H1 (cell line): ENCODE measurements around the gene ZC3H12C. TPM values are rescaled to one million over a fixed set of nuclear protein-coding genes. Genes with fewer than 3 reads are reported as not detected.

ENCODE experiments used
- CTCF ChIA-PET: fragments of 300-600 bp; sonication (Branson Sonifier 250); formaldehyde crosslinking; loops from one replicate; lab custom pipeline; 2021; ENCODE audit not compliant: partially characterized antibody; lab: Charles Lee
- POLR2A ChIA-PET: fragments of 300-600 bp; sonication (Branson Sonifier 250); formaldehyde crosslinking; loops from one replicate; lab custom pipeline; 2021; ENCODE audit warnings: inconsistent platforms; ENCODE audit not compliant: partially characterized antibody; lab: Charles Lee
- DNase-seq, 2 experiments: peaks; one replicate each; pipeline versions ENCODE4 v3.0.0 to v3.0.0-alpha.2; 2010 to 2022; ENCODE audit warnings: low spot score in 2 of 2, low read depth in 1 of 2, mixed read lengths in 1 of 2
- FAIRE-seq: peaks from 2 replicates; lab custom pipeline; 2011; peaks lifted over from hg19 to GRCh38; lab: Jason Lieb, UNC
- H2AFZ ChIP-seq: 2 replicates; pipeline ENCODE4 v1.8.1; 2012; ENCODE audit warnings: low read length, inconsistent platforms
- H2AK5ac ChIP-seq: 2 replicates; pipeline ENCODE4 v1.6.1; 2013; ENCODE audit warnings: low read depth, low read length
- H2BK120ac ChIP-seq: replicated peaks from 2 replicates; pipeline ENCODE3; 2013; ENCODE audit warnings: low read depth, low read length, inconsistent platforms
- H2BK12ac ChIP-seq: 2 replicates; pipeline ENCODE4 v1.6.1; 2013; ENCODE audit warnings: low read depth, low read length
- H2BK15ac ChIP-seq: 2 replicates; pipeline ENCODE4 v1.6.1; 2013; ENCODE audit warnings: low read length
- H2BK20ac ChIP-seq: 2 replicates; pipeline ENCODE4 v1.6.1; 2013; ENCODE audit warnings: low read length
- H2BK5ac ChIP-seq: 2 replicates; pipeline ENCODE4 v1.6.1; 2013; ENCODE audit warnings: low read depth, low read length
- H3K14ac ChIP-seq: 2 replicates; pipeline ENCODE4 v1.6.1; 2013; ENCODE audit warnings: inconsistent platforms; ENCODE audit not compliant: insufficient read length
- H3K18ac ChIP-seq: 2 replicates; pipeline ENCODE4 v1.6.1; 2013; ENCODE audit warnings: low read length; ENCODE audit errors: extremely low read depth
- H3K23ac ChIP-seq: 2 replicates; pipeline ENCODE4 v1.6.1; 2013; ENCODE audit warnings: inconsistent platforms; ENCODE audit not compliant: insufficient read length
- H3K23me2 ChIP-seq: 2 replicates; pipeline ENCODE4 v1.6.1; 2013; ENCODE audit warnings: low read depth, low read length
- H3K27ac ChIP-seq: 2 replicates; pipeline ENCODE4 v1.6.1; 2011; ENCODE audit warnings: low read depth, low read length, inconsistent platforms
- H3K27me3 ChIP-seq, 4 experiments: replicated peaks in 1 of 4; 1 replicate in 1 of 4; 2 replicates in 3 of 4; pipeline versions ENCODE4 v1.6.1 to v1.8.1; 2011 to 2013; ENCODE audit warnings: low read length in 3 of 4, mild to moderate bottlenecking in 3 of 4, inconsistent platforms in 2 of 4, mixed read lengths in 2 of 4, moderate library complexity in 1 of 4; ENCODE audit not compliant: control insufficient read depth in 3 of 4, insufficient read depth in 3 of 4; ENCODE audit errors: extremely low read depth in 1 of 4
- H3K36me3 ChIP-seq, 4 experiments: 2 replicates each; pipeline versions ENCODE4 v1.6.1 to v1.8.1; 2011 to 2013; ENCODE audit warnings: mild to moderate bottlenecking in 4 of 4, low read length in 3 of 4, moderate library complexity in 2 of 4, control low read depth in 1 of 4, inconsistent platforms in 1 of 4; ENCODE audit not compliant: insufficient read depth in 4 of 4, control insufficient read depth in 2 of 4
- H3K4ac ChIP-seq: replicated peaks from 2 replicates; pipeline ENCODE3; 2013; ENCODE audit warnings: low read length, low read depth, mixed read lengths, inconsistent platforms; ENCODE audit not compliant: insufficient read length
- H3K4me1 ChIP-seq, 4 experiments: replicated peaks in 1 of 4; 1 replicate in 1 of 4; 2 replicates in 3 of 4; pipeline versions ENCODE4 v1.6.1 to v1.8.1; 2011 to 2013; ENCODE audit warnings: low read length in 3 of 4, inconsistent platforms in 2 of 4, mixed read lengths in 1 of 4; ENCODE audit not compliant: insufficient read depth in 4 of 4, control insufficient read depth in 3 of 4
- H3K4me2 ChIP-seq, 2 experiments: 2 replicates each; pipeline versions ENCODE4 v1.6.1 to v1.8.1; 2011 to 2013; ENCODE audit warnings: low read depth in 2 of 2, low read length in 2 of 2, control low read depth in 1 of 2, inconsistent platforms in 1 of 2, mild to moderate bottlenecking in 1 of 2; ENCODE audit not compliant: insufficient read depth in 1 of 2
- H3K4me3 ChIP-seq, 4 experiments: fragments of 200-600, 300-600 bp in 1 of 4; sonication (generic), shearing (Covaris generic), sonication (Bioruptor Twin) in 1 of 4; 2 replicates each; pipeline versions ENCODE4 v1.5.1 to v1.8.1; 2011 to 2016; ENCODE audit warnings: low read length in 4 of 4, low read depth in 3 of 4, control low read depth in 2 of 4, inconsistent platforms in 2 of 4, mild to moderate bottlenecking in 2 of 4, mixed read lengths in 1 of 4, moderate library complexity in 1 of 4; ENCODE audit not compliant: insufficient read depth in 2 of 4; ENCODE audit errors: extremely low read depth in 1 of 4
- H3K56ac ChIP-seq: replicated peaks from 2 replicates; pipeline ENCODE3; 2013; ENCODE audit warnings: low read depth, mild to moderate bottlenecking, mixed read lengths, low read length, inconsistent platforms; ENCODE audit not compliant: insufficient read length
- H3K79me1 ChIP-seq: 2 replicates; pipeline ENCODE4 v1.6.1; 2013; ENCODE audit warnings: low read depth, low read length, control low read depth
- H3K79me2 ChIP-seq, 2 experiments: 2 replicates each; pipeline versions ENCODE4 v1.6.1 to v1.8.1; 2012 to 2013; ENCODE audit warnings: low read length in 2 of 2, mild to moderate bottlenecking in 2 of 2, inconsistent platforms in 1 of 2; ENCODE audit not compliant: insufficient read depth in 2 of 2, control insufficient read depth in 1 of 2
- H3K9ac ChIP-seq, 4 experiments: replicated peaks in 1 of 4; 1 replicate in 1 of 4; 2 replicates in 3 of 4; pipeline versions ENCODE4 v1.6.1 to v1.8.1; 2011 to 2013; ENCODE audit warnings: low read depth in 3 of 4, low read length in 3 of 4, control low read depth in 2 of 4, mild to moderate bottlenecking in 2 of 4, moderate library complexity in 2 of 4, inconsistent platforms in 1 of 4; ENCODE audit errors: extremely low read depth in 1 of 4
- H3K9me3 ChIP-seq, 2 experiments: 2 replicates each; pipeline versions ENCODE4 v1.6.1 to v1.8.1; 2012 to 2013; ENCODE audit warnings: mild to moderate bottlenecking in 2 of 2, moderate library complexity in 2 of 2, control low read depth in 1 of 2, inconsistent platforms in 1 of 2, low read depth in 1 of 2, low read length in 1 of 2, mixed read lengths in 1 of 2; ENCODE audit not compliant: insufficient read depth in 2 of 2
- H4K20me1 ChIP-seq, 2 experiments: replicated peaks in 1 of 2; 2 replicates each; pipeline versions ENCODE3 to v1.8.1; 2011 to 2013; ENCODE audit warnings: inconsistent platforms in 2 of 2, low read length in 2 of 2, mild to moderate bottlenecking in 1 of 2; ENCODE audit not compliant: insufficient read depth in 2 of 2, control insufficient read depth in 1 of 2
- H4K5ac ChIP-seq: 2 replicates; pipeline ENCODE4 v1.6.1; 2013; ENCODE audit warnings: low read length, low read depth, mixed read lengths, inconsistent platforms; ENCODE audit not compliant: insufficient read length
- H4K8ac ChIP-seq: 2 replicates; pipeline ENCODE4 v1.8.0; 2013; ENCODE audit warnings: mild to moderate bottlenecking, moderate library complexity, low read length, inconsistent platforms; ENCODE audit not compliant: insufficient read depth; ENCODE audit errors: extremely low read depth
- H4K91ac ChIP-seq: replicated peaks from 2 replicates; pipeline ENCODE3; 2013; ENCODE audit warnings: low read length, mixed read lengths, inconsistent platforms; ENCODE audit not compliant: insufficient read length
- BCL11A ChIP-seq, 2 experiments: IDR thresholded peaks; one replicate each; pipeline ENCODE4 v1.6.1; 2011; ENCODE audit warnings: low read depth in 2 of 2, low read length in 2 of 2, mild to moderate bottlenecking in 2 of 2
- HDAC2 ChIP-seq, 2 experiments: fragments of 300-600 bp in 1 of 2; sonication (generic) in 1 of 2; IDR thresholded peaks; 2 replicates each; pipeline ENCODE4 v1.6.1; 2011 to 2012; ENCODE audit warnings: low read depth in 2 of 2, low read length in 2 of 2, mild to moderate bottlenecking in 2 of 2, moderate library complexity in 2 of 2, borderline replicate concordance in 1 of 2, inconsistent platforms in 1 of 2
- MAFK ChIP-seq: IDR thresholded peaks from 2 replicates; pipeline ENCODE4 v1.6.1; 2012; ENCODE audit warnings: low read depth, mild to moderate bottlenecking, improper control_type of control experiment, low read length
- WGBS, 2 experiments: shearing (Covaris generic) in 1 of 2; methylation state at CpG; one replicate each; pipeline versions ENCODE4 v1.1.6 to v1.1.7; 2013 to 2015; ENCODE audit warnings: low lambda C conversion rate in 2 of 2, mixed read lengths in 2 of 2, inconsistent platforms in 1 of 2, low coverage in 1 of 2, missing lambda C conversion rate in 1 of 2; ENCODE audit not compliant: insufficient replicate concordance in 2 of 2, insufficient coverage in 1 of 2, insufficient read length in 1 of 2; ENCODE audit errors: extremely low coverage in 1 of 2, missing lambda C conversion rate in 1 of 2; 5-methylcytosine and 5-hydroxymethylcytosine counted together
- polyA plus RNA-seq, 7 experiments: library from polyadenylated mRNA; depleted of rRNA in 3 of 7; stranded (reverse) in 5 of 7; unstranded in 2 of 7; fragments of >200 nt in 5 of 7; fragments of 200-250 nt in 2 of 7; gene quantifications; 1 replicate in 5 of 7; 2 replicates in 1 of 7; 4 replicates in 1 of 7; pipeline versions ENCODE4 v1.2.1 to v1.2.3, GENCODE V29; 2011 to 2013; ENCODE audit warnings: missing spikeins in 2 of 7, mixed read lengths in 2 of 7
- total RNA-seq: library from RNA; stranded (reverse); fragmentation: NEBNext Ultra II Directional; extraction: Animal tissue kit (Norgen Biotek cat#: 25700); gene quantifications from 2 replicates; pipeline ENCODE4 v1.2.1, GENCODE V29; 2021
- TF ChIP-seq, protein P1 (sequence below): IDR thresholded peaks from 2 replicates; pipeline ENCODE4 v1.6.1; 2011; ENCODE audit warnings: low read depth, mild to moderate bottlenecking, low read length; ENCODE audit not compliant: insufficient read depth
- TF ChIP-seq, protein P2 (sequence below): IDR thresholded peaks from 2 replicates; pipeline ENCODE4 v1.6.1; 2012; ENCODE audit warnings: inconsistent platforms

ZC3H12C gene
- total and polyA plus RNA-seq, 2 of the 8 experiments (the other 6 are each of a cell fraction or from before 2014, with no cell fraction given), result 2.0 to 2.7 TPM

DNA sequence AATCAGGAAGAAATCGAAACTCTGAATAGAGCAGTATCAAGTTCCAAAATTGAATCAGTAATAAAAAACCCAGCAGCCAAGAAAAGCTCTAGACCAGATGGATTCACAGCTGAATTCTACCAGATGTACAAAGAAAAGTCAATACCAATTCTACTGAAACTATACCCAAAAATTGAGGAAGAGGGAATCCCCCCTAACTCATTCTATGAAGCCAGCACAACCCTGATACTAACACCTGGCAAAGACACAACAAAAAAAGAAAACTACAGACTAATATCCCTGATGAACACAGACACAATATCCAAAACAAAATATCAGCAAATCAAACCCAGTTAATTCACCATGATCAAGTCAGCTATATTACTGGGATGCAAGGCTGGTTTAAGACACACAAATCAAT is 97.7 kb downstream of the ZC3H12C start:
- Histone ChIP-seq H2BK15ac (no peak overlapping the region), H3K9ac (no peak overlapping the region), H3K18ac (no peak overlapping the region), H4K8ac (no peak overlapping the region), H3K36me3 (no peaks in the 10 kb centered on the region), H3K14ac (no peak overlapping the region), H2AK5ac (no peak overlapping the region), H3K9me3 (no peaks in the 10 kb centered on the region), H3K27me3 (no peaks in the 10 kb centered on the region), H3K79me2 (no peaks in the 10 kb centered on the region), H3K4me2 (no peak overlapping the region), H2BK5ac (no peak overlapping the region), H2BK12ac (no peak overlapping the region), H3K23ac (no peak overlapping the region), H3K4me3 (no peak overlapping the region), H3K23me2 (no peaks in the 10 kb centered on the region), H3K79me1 (no peaks in the 10 kb centered on the region), H2BK120ac (no peak overlapping the region), H3K4me1 (peaks cover 0 to 4% (median 2%) of the 10 kb centered on the region in 4 experiments; a peak in 4 of 7 replicates), H3K56ac (no peak overlapping the region), H4K5ac (no peak overlapping the region), H4K20me1 (no peaks in the 10 kb centered on the region), H3K27ac (no peak overlapping the region), H4K91ac (no peak overlapping the region), H3K4ac (no peak overlapping the region), H2BK20ac (no peak overlapping the region), H2AFZ (no peak overlapping the region)
- 95% methylated on average over 1 of the region's 1 CpG; no CpG with 5 or more reads in 1 of the 2 experiments for WGBS, 2 experiments
- DNase-seq, result no peak
- POLR2A ChIA-PET, result no interaction called here
- no peak for FAIRE-seq
- CTCF ChIA-PET, result interaction anchor here (0.7 to 1.9 kb wide), 4 partner anchors 8 to 17 kb away, joined by 3 to 8 read pairs (median 4); no protein-coding TSS in a partner anchor
- TF ChIP-seq HDAC2 (IDR thresholded peaks at IDR 0.05; ENCODE audit: borderline replicate concordance in 1 of 2, low read depth in 2 of 2, low read length in 2 of 2) (no peak), BCL11A (IDR thresholded peaks at IDR 0.05; ENCODE audit: low read depth in 2 of 2, low read length in 2 of 2) (no peak), MAFK (no peak)
- TF ChIP-seq, protein P1, sequence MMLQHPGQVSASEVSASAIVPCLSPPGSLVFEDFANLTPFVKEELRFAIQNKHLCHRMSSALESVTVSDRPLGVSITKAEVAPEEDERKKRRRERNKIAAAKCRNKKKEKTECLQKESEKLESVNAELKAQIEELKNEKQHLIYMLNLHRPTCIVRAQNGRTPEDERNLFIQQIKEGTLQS, result no peak
- TF ChIP-seq, protein P2, sequence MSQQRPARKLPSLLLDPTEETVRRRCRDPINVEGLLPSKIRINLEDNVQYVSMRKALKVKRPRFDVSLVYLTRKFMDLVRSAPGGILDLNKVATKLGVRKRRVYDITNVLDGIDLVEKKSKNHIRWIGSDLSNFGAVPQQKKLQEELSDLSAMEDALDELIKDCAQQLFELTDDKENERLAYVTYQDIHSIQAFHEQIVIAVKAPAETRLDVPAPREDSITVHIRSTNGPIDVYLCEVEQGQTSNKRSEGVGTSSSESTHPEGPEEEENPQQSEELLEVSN, result no peak
